Esophagus muscularis mucosa (tissue), 4 donors: Measurements from ENCODE around the gene ZNF521.

ENCODE experiments used
- CTCF ChIP-seq, 3 experiments: fragments of 200-600 bp in 2 of 3; fragments of 450-650 bp in 1 of 3; sonication (generic) in 2 of 3; IDR thresholded peaks; one replicate each; pipeline ENCODE4 v1.5.1; 2017 to 2019; ENCODE audit warnings: antibody characterized with exemption in 3 of 3, mild to moderate bottlenecking in 2 of 3, moderate library complexity in 1 of 3
- EP300 ChIP-seq: sonication (generic); formaldehyde crosslinking; IDR thresholded peaks from one replicate; pipeline ENCODE4 v1.6.1; 2017; ENCODE audit warnings: antibody characterized with exemption
- POLR2A ChIP-seq: fragments of 450-650 bp; IDR thresholded peaks from one replicate; pipeline ENCODE4 v1.6.1; 2017; ENCODE audit warnings: antibody characterized with exemption, moderate library complexity, mild to moderate bottlenecking, low read depth
- POLR2AphosphoS5 ChIP-seq, 2 donors: sonication (generic); formaldehyde crosslinking; IDR thresholded peaks; one replicate each; pipeline ENCODE4 v1.6.1; 2017; ENCODE audit warnings: antibody characterized with exemption in 2 of 2

DNA sequence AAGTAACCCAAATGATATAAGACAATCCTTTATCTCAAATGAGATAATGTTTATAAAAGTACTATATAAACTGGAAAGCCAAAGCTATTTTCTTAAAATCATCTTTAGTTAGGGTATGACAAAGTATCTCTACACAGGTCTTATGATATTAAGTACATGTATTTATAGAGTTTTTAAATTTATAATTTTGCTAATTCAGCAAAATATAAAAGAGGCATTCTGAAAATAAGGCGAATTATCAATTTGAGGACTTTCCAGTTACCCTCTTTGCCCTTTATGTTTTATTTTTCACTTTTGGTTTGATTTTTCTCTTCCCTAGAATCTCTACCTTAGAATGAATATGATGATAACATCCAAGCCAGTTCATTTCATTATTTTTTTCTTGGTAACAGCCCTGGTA, 115.2 kb downstream of the ZNF521 start:
- no peak for TF ChIP-seq EP300
- TF ChIP-seq CTCF (IDR thresholded peaks at IDR 0.05), result no peak
- no peak for TF ChIP-seq POLR2A
- no peak for TF ChIP-seq POLR2AphosphoS5 (IDR thresholded peaks at IDR 0.05)
